Hepatic stellate cell (primary cell): ENCODE measurements around the gene IGFL2.
"Not testable (repeated sequence)": the region's sequence is repeated elsewhere in the genome, so short reads cannot be mapped to it uniquely, and the experiment has no call there.

Source experiments
- DNase-seq: peaks from one replicate; pipeline ENCODE4 v3.0.0; 2011; ENCODE audit warnings: low spot score

Gene IGFL2

DNA sequence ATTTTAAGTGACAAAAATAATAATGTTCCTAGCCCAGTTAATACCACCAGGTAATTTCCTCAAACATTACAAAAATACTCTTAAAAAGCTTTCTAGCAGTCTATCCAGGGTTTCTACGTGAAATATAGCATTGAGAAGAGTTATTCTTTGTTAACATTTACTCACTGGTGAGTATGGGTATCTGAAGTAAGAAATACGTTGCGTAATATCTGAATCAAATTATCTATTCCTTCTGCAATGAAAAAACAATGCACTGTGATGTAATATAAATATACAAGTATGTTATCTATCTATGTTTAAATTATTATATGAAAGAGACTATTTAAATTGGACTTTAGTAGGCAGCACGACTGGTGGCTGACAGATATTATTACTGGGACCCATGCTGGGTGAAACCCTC lies 5.7 kb upstream of the IGFL2 start:
- DNase-seq, result no peak

- no peak for DNase-seq
Measured at GRCh38 chr19:46144756-46145155, 3.3 kb upstream of the IGFL2 start.

DNA sequence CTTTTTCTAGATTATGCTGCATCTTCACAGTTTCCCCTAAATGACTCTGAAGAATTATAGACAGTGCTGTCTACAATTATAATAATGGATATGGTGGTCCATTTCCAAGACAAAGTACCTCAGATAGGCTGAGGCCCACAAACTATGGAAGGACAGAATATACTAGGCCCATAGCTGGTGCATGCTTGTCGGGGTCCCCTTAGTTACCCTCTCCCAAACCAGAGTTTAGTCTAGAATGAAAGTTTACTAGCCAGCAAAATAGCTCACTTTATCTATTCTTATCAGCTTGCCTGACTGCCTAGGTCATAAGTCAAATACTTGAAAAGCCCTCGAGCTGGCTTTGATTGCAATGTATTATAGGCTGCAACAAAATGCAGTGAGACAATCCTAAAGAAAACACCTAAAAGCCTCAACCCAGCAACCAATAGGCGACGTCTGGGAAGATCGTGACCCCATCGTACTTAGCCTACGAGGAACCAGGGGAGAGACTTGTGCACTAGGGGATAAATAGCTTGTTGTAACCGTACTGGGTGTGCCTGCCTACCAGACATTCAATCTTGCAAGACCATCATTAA lies 785 bp upstream of the IGFL2 start:
- DNase-seq, result no peak

DNA sequence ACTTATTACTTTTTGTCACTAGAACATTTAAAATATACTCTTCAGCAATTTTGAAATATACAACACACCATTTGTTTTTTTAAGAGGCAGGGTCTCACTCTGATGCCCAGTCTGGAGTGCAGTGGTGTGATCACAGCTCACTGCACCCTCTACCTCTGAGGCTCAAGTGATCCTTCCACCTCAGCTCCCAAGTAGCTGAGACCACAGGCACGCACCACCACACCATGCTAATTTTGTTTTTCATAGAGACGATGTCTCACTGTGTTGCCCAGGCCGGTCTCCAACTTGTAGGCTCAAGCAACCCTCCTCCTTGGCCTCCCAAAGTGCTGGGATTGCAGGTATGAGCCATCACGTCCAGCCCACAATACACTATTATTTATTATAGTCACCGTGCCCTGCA lies 2.6 kb downstream of the IGFL2 start:
- no peak for DNase-seq

DNA sequence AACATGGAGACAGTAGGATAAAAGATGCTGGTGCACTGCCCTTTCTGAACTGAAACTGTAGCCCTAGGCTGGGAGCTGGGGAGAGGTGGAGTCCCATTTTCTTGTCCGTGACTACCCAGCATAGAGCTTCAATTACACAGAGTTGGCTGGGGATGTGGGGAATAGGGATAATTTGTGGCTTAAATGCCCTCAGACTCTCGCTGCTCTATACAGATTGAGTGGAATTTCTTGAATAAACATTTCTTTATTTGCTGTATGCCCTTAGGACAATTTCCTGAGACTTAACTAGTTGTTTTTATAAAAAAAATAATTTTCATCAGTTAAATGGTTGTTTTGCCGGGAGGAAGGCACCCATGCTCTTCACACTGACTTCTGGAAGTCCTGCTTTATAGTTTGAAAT lies 7.2 kb downstream of the IGFL2 start:
- no peak for DNase-seq

DNA sequence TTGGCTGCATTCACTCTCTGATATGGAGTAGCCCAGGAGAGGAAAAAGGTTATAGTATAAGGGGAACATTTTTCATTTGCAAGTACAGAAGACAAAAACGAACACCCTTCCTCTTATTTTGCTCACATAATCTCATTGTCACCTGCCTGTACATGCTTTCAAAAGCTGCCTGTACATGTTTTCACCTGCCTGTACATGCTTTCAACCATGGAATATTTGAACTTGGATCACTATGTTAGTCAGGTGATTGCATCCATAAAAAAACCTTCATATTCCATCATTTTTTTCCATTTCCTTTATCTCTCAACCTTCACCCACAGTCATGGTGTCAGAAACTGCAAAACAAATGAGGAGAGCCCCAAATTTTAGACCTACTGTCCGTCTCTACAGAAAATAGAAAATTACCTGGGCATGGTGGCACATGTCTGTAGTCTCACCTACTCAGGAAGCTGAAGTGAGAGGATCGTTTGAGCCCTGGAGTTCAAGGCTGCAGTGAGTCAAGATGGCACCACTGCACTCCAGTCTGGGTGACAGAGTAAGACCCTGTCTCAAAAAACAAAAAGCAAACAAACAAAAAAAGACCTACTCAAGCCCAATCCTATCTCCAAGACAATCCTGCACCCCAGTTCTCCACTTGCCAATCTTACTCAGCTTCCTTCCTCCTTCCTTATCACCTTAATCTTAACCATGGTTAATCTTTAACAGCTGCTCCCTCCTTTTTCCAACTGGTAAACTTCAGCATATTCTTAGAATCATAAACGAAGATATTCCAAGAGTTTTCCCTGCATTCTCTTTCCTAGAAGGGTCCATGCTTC lies 11.6 kb downstream of the IGFL2 start:
- no peak for DNase-seq

GRCh38 chr19:46160233-46160775 lies 12.3 kb downstream of the IGFL2 start:
- DNase-seq, result no peak

DNA sequence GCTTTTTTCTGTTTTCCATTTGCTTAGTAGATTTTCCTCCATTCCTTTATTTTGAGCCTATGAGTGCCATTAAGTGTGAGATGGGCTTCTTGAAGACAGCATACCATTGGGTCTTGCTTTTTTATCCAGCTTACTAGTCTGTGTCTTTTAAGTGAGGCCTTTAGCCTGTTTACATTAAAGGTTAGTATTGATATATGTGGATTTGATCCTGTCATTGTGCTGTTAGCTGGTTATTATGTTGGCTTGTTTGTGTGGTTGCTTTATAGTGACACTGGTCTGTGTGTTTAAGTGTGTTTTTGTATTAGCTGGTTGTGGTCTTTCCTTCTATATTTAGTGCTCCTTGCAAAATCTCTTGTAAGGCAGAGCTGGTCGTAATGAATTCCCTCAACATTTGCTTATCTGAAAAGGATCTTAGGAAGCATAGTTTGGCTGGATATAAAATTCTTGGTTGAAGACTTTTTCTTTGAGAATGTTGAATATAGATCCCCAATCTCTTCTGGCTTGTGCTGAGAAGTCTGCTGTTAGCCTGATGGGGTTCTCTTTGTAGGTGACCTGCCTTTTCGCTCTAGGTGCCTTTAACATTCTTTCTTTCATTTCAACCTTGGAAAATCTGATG lies 13.7 kb downstream of the IGFL2 start:
- DNase-seq, result not testable (repeated sequence)

DNA sequence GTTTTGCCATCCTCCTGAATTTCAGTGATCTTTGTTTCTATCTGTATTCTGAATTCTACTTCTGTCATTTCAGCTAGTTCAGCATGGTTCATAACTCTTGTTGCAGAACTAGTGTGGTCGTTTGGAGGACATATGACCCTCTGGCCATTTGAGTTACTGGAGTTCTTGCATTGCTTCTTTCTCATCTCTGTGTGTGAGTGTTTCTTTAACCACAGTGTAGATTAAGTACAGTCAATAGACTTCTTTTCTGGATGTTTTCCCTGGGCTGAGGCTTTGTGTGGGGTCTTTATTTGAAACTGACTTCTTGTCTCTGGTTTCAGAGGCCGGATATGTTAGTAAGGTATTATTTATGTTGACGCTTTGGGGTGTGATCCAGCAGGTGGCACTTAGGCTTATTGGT lies 14.7 kb downstream of the IGFL2 start:
- no peak for DNase-seq

GRCh38 chr19:46173886-46174480 lies 25.9 kb downstream of the IGFL2 start:
- no peak for DNase-seq

GRCh38 chr19:46176116-46176860 lies 28.2 kb downstream of the IGFL2 start:
- no peak for DNase-seq

- DNase-seq, result no peak
Measured at GRCh38 chr19:46179076-46179759, 31.2 kb downstream of the IGFL2 start.

GRCh38 chr19:46180701-46181387 lies 32.8 kb downstream of the IGFL2 start:
- no peak for DNase-seq

DNA sequence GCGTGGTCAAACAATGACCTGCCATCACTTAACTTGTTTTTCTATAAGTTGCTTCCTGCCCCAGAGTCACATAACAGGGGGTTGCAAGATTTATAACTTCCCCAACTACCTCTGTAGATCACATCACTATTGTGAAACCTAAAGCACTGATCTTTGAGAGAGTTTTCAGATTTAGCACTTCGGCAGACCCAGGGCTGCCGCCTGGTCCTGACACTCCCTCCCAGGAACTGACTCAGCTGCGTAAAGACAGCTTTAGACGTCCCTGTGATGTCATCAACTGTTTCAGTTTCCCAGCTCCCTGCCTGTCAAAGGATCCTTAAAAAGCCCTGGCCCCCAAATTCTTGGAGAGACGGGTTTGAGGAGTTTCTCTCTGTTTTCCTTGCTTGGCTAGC lies 33.3 kb downstream of the IGFL2 start:
- no peak for DNase-seq

- DNase-seq, result no peak
Measured at GRCh38 chr19:46182476-46182875, 34.4 kb downstream of the IGFL2 start.

DNA sequence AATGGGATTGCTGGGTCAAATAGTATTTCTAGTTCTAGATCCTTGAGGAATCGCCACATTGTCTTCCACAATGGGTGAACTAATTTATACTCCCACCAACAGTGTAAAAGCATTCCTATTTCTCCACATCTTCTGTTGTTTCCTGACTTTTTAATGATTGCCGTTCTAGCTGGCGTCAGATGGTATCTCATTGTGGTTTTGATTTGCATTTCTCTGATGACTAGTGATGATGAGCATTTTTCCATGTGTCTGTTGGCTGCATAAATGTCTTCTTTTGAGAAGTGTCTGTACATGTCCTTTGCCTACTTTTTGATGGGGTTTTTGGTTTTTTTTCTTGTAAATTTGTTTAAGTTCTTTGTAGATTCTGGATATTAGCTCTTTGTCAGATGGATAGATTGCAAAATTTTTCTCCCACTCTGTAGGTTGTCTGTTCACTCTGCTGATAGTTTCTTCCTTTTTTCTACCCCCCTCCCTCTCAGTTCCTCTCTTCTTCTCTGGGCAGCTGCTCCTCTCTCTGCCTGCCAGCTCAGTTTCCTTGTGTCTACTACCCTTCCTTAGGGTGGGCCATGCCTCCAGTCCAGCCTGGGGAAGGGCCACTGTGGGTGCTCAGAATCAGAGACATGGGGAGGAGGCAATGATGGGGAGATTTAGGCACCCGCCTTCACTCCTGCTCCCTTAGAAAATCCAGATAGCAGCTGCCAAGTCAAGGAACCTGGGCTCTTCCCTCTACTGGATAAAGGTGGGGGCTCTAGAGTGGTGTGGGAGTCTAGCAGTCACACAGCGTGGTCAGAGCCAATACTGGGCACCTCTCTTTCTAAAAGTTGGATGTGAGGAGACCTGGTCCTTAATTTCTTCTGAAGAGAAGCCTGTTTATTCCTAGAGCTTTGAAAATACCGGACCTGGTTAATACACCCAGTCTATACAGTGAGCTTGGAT lies 37.0 kb downstream of the IGFL2 start:
- DNase-seq, result not testable (repeated sequence)

GRCh38 chr19:46186101-46186716 lies 38.2 kb downstream of the IGFL2 start:
- DNase-seq, result no peak

GRCh38 chr19:46186717-46187101 lies 38.7 kb downstream of the IGFL2 start:
- DNase-seq, result no peak
